NCI-H82 (cell line): ENCODE results near the gene FAN1.
A peak's percentile ranks its signal among the peaks of the same experiment; 100 is the strongest.

Experiments
- DNase-seq: peaks from one replicate; lab custom pipeline; 2025; lab: John Stamatoyannopoulos, UW

FAN1 gene

GRCh38 chr15:30921106-30921505 is 17.4 kb downstream of the FAN1 start:
- DNase-seq = no peak

- no peak for DNase-seq
Measured at GRCh38 chr15:30921781-30922479, 18.2 kb downstream of the FAN1 start.

- DNase-seq = no peak
Measured at GRCh38 chr15:30922480-30923311, 19.0 kb downstream of the FAN1 start.

- no peak for DNase-seq
Measured at GRCh38 chr15:30923429-30923828, 19.7 kb downstream of the FAN1 start.

- no peak for DNase-seq
Measured at GRCh38 chr15:30924353-30924752, 20.6 kb downstream of the FAN1 start.

GRCh38 chr15:30925686-30926085 is 22.0 kb downstream of the FAN1 start:
- DNase-seq = no peak

- no peak for DNase-seq
Measured at GRCh38 chr15:30926161-30926560, 22.4 kb downstream of the FAN1 start.

- DNase-seq = no peak
Measured at GRCh38 chr15:30927148-30927761, 23.5 kb downstream of the FAN1 start.

GRCh38 chr15:30928076-30928475 is 24.4 kb downstream of the FAN1 start:
- DNase-seq = no peak

- peak; percentile 9 for DNase-seq
Measured at GRCh38 chr15:30929064-30929669, 25.5 kb downstream of the FAN1 start.

GRCh38 chr15:30929982-30930381 is 26.3 kb downstream of the FAN1 start:
- DNase-seq = peak; percentile 9

GRCh38 chr15:30930422-30930821 is 26.7 kb downstream of the FAN1 start:
- no peak for DNase-seq

- DNase-seq = no peak
Measured at GRCh38 chr15:30933293-30933692, 29.6 kb downstream of the FAN1 start.

GRCh38 chr15:30939161-30939560 is 35.4 kb downstream of the FAN1 start:
- DNase-seq = no peak

- no peak for DNase-seq
Measured at GRCh38 chr15:30940359-30940758, 36.6 kb downstream of the FAN1 start.

- DNase-seq = no peak
Measured at GRCh38 chr15:30941520-30941919, 37.8 kb downstream of the FAN1 start.

- DNase-seq = no peak
Measured at GRCh38 chr15:30943654-30944335, 40.1 kb downstream of the FAN1 start.

GRCh38 chr15:30953183-30953582 is 49.5 kb downstream of the FAN1 start:
- no peak for DNase-seq

GRCh38 chr15:30953731-30954378 is 50.1 kb downstream of the FAN1 start:
- no peak for DNase-seq

- DNase-seq = no peak
Measured at GRCh38 chr15:30954674-30955073, 51.0 kb downstream of the FAN1 start.
